Uterus (tissue), 4 donors: ENCODE data around the gene ACY1. TPM values are rescaled to one million over a fixed set of nuclear protein-coding genes. Genes with fewer than 3 reads are reported as not detected.

Experiments used
- DNase-seq, 2 donors: peaks; one replicate each; pipeline ENCODE4 v3.0.0-alpha.2; 2019 to 2020
- H3K27ac ChIP-seq, 2 donors: fragments of 200-600 bp; sonication (generic); 1 replicate in 1 of 2; 2 replicates in 1 of 2; pipeline ENCODE4 v1.5.1; 2016 to 2018
- H3K27me3 ChIP-seq, 2 donors: fragments of 200-600 bp; sonication (generic); one replicate each; pipeline ENCODE4 v1.5.1; 2018 to 2019; ENCODE audit warnings: control low read depth in 1 of 2
- H3K36me3 ChIP-seq, 2 donors: fragments of 200-600 bp; sonication (generic); one replicate each; pipeline ENCODE4 v1.5.1; 2019; ENCODE audit warnings: control low read depth in 1 of 2
- H3K4me1 ChIP-seq, 2 donors: fragments of 200-600 bp; sonication (generic); one replicate each; pipeline ENCODE4 v1.5.1; 2018 to 2019; ENCODE audit warnings: control low read depth in 1 of 2
- H3K4me3 ChIP-seq, 2 donors: fragments of 200-600 bp; sonication (generic); 1 replicate in 1 of 2; 2 replicates in 1 of 2; pipeline ENCODE4 v1.5.1; 2018 to 2019; ENCODE audit warnings: mild to moderate bottlenecking in 1 of 2
- H3K9me3 ChIP-seq, 2 donors: fragments of 200-600 bp; sonication (generic); one replicate each; pipeline ENCODE4 v1.5.1; 2019; ENCODE audit warnings: control low read depth in 1 of 2
- CTCF ChIP-seq, 4 experiments: fragments of 200-600 bp in 2 of 4; fragments of 450-650 bp in 2 of 4; sonication (generic) in 2 of 4; IDR thresholded peaks; one replicate each; pipeline ENCODE4 v1.5.1; 2016 to 2019; ENCODE audit warnings: antibody characterized with exemption in 4 of 4, mild to moderate bottlenecking in 2 of 4, moderate library complexity in 1 of 4
- POLR2A ChIP-seq, 2 donors: fragments of 450-650 bp; IDR thresholded peaks; one replicate each; pipeline ENCODE4 v1.6.1; 2016; ENCODE audit warnings: antibody characterized with exemption in 2 of 2, mild to moderate bottlenecking in 1 of 2, moderate library complexity in 1 of 2
- intact Hi-C: fragments of 100-400 bp; cut with DNase I; formaldehyde crosslinking; loops from one replicate; pipeline ENCODE4 v1.15.1; 2023; ENCODE audit warnings: low total_unique reads
- total RNA-seq, 4 donors: library from RNA; depleted of rRNA in 3 of 4; stranded (reverse); fragments of >200 nt in 3 of 4; gene quantifications; one replicate each; pipeline versions ENCODE4 v1.1.0 to v1.2.4, GENCODE V29; 2014 to 2023
- donor health status: DM: yes; HTN: yes; CAD: no.

The ACY1 gene
- total RNA-seq, 4 donors from 2014 or later, result 1.3 to 19.0 (median 12.4) TPM; not detected in 1

DNA sequence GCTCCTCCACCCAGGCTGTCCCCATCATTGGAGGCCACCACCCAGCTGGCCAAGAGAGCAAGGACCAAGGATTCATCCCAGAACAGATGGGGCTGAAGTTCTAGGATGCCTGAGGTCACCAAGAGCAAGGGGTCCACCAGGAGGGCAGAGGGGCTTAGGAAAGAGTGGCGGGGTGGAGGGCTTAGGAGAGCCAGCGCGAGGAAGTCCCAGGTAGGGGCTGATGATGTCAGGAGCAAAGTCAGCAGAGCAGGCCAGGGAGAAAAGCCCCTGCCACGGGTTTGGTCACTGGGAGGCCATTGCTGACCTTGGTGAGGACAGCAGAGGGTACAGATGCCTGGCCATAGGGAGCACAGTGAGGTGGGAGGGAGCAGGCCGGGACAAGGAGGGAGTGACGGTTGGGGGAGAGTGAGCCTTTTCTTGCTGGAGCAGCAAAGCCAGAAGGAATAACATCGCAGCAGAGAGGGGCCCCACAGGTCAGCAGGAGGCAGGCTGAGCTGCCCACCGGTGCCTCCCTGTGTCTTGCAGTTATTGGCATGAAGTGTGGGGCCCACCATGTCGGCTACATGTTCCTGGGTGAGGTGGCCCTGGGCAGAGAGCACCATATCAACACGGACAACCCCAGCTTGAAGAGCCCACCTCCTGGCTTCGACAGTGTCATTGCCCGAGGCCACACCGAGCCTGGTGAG is 36.0 kb upstream of the ACY1 start:
- intact Hi-C loops, result no loop called here
- no peaks in the 10 kb centered on the region for H3K27me3 ChIP-seq
- DNase-seq, result peak in 1 of 2 donors; percentile 8
- no peaks in the 10 kb centered on the region for H3K4me1 ChIP-seq
- no peaks in the 10 kb centered on the region for H3K36me3 ChIP-seq
- H3K9me3 ChIP-seq, result no peaks in the 10 kb centered on the region
- H3K4me3 ChIP-seq, result no peak overlapping the region
- no peak overlapping the region for H3K27ac ChIP-seq
- no peak for TF ChIP-seq CTCF (IDR thresholded peaks at IDR 0.05)
- TF ChIP-seq POLR2A (IDR thresholded peaks at IDR 0.05), result no peak

GRCh38 chr3:51948016-51948580 is 35.2 kb upstream of the ACY1 start:
- Histone ChIP-seq H3K27me3 (no peaks in the 10 kb centered on the region), H3K9me3 (no peaks in the 10 kb centered on the region), H3K27ac (no peak overlapping the region), H3K36me3 (no peaks in the 10 kb centered on the region), H3K4me1 (no peaks in the 10 kb centered on the region), H3K4me3 (no peak overlapping the region)
- TF ChIP-seq CTCF (IDR thresholded peaks at IDR 0.05), result no peak
- no peak for TF ChIP-seq POLR2A (IDR thresholded peaks at IDR 0.05)
- intact Hi-C loops, result no loop called here
- no peak for DNase-seq

DNA sequence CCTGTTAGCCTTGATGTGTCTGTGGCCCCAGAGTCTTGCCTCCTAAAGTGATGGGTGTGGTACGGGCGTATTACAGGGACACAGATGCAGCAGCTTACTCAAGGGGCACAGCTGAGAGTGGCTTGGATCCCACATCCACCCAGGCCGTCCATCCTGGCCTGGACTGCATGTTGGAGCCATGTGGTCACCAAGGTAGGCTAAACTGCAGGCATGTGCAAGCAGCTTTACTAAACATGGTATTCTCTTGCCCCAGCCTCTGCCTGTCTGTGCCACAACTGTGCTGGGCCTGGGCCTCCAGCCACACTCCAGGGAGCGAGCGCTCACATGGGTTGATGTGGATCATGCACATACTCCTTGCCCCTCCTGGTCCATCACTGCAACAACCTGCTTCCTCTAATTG is 34.2 kb upstream of the ACY1 start:
- H3K27me3 ChIP-seq, result no peaks in the 10 kb centered on the region
- H3K9me3 ChIP-seq, result no peaks in the 10 kb centered on the region
- TF ChIP-seq POLR2A (IDR thresholded peaks at IDR 0.05), result no peak
- TF ChIP-seq CTCF (IDR thresholded peaks at IDR 0.05), result no peak
- no peaks in the 10 kb centered on the region for H3K36me3 ChIP-seq
- H3K27ac ChIP-seq, result no peak overlapping the region
- DNase-seq, result no peak
- intact Hi-C loops, result no loop called here
- H3K4me3 ChIP-seq, result no peak overlapping the region
- no peaks in the 10 kb centered on the region for H3K4me1 ChIP-seq

- TF ChIP-seq POLR2A (IDR thresholded peaks at IDR 0.05) (no peak), CTCF (IDR thresholded peaks at IDR 0.05) (no peak)
- Histone ChIP-seq H3K27me3 (no peaks in the 10 kb centered on the region), H3K36me3 (no peaks in the 10 kb centered on the region), H3K9me3 (no peaks in the 10 kb centered on the region), H3K27ac (no peak overlapping the region), H3K4me1 (no peaks in the 10 kb centered on the region), H3K4me3 (no peak overlapping the region)
- no peak for DNase-seq
- intact Hi-C loops, result no loop called here
Observed at GRCh38 chr3:51950899-51951298, 32.4 kb upstream of the ACY1 start.

- Histone ChIP-seq H3K4me3 (no peak overlapping the region), H3K36me3 (no peaks in the 10 kb centered on the region), H3K27me3 (no peaks in the 10 kb centered on the region), H3K27ac (no peak overlapping the region), H3K4me1 (no peaks in the 10 kb centered on the region), H3K9me3 (no peaks in the 10 kb centered on the region)
- intact Hi-C loops, result no loop called here
- no peak for DNase-seq
- no peak for TF ChIP-seq POLR2A (IDR thresholded peaks at IDR 0.05)
- no peak for TF ChIP-seq CTCF (IDR thresholded peaks at IDR 0.05)
Observed at GRCh38 chr3:51953445-51953844, 29.9 kb upstream of the ACY1 start.
